Stimulated activated CD8-positive, alpha-beta memory T cell treated with anti-CD3 and anti-CD28 coated beads, Interleukin-4, amount 100 ng/mL, for 1 hour (primary cell): Measurements from ENCODE around the gene MAD2L1BP.
A peak's percentile ranks its signal among the peaks of the same experiment; 100 is the strongest.

ENCODE experiments used
- DNase-seq, 2 donors: peaks; one replicate each; pipeline ENCODE4 v3.0.0-alpha.2; 2020; ENCODE audit warnings: low read depth in 2 of 2, low spot score in 1 of 2

Gene MAD2L1BP

DNA sequence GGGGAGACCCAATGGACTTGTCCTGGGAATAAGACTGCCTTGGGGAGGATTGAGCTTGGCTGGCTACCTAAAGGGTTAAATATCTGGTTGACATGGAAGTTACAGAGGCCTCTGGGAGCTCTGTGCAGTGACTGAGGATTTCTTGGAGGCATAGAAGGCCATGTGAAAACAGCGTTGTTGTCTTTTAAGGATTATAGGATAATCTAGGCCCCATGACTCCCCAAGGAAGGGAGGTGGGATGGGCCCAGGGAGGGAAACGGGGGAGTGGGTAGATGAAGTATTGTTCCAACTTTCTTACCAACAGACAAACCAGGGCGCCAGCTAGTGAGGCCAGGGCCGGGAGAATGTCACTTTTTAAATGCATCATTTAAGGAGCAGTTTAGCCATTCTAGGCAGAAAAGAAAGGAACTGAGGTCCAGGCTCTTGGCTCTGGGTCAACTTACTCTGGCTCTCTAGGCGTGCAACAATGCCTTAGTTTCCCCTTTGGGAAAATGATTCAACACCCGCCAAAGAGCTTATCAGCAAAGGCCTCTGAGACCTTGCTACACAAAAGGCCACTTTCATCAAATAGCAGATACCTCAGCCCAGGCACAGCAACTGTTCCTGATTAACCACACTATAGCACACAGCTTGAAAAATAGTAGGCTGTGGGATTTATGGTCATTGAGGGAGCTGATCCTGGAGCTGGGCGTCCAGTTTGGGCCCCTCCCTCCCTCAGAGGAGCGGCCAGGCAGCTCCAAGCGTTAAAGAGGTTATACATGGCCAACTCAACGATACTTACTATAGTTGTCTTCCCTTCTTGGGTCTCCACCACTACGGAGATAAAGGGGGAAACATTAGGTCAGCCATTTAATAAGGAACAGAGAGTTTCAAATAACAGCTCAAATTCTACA is 44.9 kb downstream of the MAD2L1BP start:
- no peak for DNase-seq

DNA sequence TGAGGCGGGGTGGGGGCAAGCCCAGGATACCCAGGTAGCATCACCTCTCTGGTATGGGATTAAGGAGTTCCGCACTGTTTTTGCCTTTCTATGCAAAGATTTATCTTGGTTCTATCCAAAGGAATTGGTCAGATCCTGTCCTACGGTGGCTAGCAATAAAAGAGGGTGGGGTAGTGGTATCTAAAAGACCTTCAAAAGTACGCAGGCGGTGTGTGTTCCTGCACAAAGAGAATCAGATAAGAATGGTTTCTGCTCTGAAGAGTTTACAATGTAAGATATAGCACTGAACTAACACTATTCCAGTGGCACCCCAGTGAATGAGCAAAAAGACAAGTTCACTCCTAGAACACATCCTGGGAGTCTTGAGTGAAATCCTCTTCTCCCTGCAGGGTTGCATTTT is 45.7 kb downstream of the MAD2L1BP start:
- DNase-seq = no peak

DNA sequence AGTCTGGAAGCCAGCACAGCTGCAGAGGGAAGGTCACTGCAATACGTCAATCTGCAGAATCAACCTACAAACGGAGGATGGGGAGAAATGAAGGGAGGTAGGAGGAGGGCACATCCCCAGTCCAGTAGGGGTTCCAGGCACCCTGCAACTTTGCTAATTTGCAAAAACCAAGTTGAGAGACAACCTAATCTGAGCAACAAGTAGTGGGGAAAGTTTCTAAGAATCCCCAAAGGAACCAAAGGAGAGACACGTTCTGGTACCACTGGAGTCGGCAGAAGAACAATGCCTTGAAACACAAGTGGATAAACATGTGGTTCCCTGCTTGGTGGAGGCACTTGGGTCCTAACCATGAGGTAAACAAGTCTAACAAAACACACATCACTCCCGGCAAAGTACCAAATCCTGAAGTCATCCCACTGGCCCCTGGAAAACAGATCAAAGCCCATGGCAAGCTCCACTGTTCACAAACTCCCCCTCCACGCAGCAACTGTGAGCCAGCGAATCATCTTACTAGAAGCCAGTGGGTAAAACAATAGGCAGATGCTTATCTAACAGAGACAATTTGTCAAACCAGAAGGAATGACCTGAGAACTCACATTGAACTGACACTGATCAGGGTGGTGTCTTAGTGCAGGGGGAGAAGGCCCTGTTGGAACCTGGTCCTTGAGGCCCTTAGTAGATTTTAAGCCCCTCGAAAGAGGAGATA is 47.2 kb downstream of the MAD2L1BP start:
- no peak for DNase-seq

DNA sequence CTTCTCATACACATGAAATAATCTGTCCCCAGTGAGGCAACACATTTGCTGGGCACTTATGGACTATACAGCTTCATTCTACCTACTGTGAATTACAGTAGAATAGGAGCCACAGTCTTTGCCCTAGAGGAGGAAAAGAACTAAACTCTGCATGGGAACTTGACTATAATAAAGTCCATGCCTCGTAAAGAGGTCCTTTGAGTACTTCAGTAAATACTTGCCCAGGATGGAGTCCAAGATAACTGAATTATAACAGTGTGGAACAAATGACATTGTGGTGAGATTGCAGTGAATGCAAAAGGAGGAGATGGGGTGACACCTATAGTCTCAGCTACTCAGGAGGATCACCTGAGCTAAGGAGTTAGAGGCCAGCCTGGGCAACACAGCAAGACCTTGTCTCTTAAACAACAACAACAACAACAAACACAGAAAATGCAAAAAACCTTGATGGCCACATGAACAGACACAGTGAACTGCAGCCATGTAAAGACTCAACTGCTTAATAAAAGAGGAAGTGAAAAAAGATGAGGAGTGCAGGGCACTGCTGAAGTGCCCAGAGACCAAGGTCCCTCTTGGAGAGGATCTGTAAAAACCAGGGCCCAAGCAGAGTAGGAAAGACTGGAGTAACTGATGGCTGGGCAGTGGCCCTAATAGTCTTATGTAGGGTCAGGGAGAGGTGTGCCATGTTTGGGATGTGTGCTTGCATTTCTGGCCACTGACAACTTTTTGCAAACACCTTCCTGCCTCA is 48.2 kb downstream of the MAD2L1BP start:
- no peak for DNase-seq

DNA sequence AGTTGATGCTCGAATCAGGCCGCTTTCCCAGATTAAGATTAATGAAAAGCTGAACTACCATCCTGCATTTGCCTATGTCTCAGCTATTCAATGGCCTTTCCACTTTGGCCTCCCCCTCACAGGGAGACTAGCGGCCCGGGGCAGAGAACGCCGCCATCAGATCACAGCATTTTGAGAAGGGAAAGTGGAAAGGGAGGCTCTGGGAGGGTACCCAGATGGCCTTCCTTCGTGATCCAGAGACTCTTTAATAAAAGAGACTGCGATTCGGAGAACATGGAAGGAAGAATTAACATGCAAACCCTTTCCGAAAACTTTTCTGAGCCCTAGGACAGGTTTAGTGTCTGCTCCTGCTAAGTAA is 51.4 kb downstream of the MAD2L1BP start:
- DNase-seq = no peak

DNA sequence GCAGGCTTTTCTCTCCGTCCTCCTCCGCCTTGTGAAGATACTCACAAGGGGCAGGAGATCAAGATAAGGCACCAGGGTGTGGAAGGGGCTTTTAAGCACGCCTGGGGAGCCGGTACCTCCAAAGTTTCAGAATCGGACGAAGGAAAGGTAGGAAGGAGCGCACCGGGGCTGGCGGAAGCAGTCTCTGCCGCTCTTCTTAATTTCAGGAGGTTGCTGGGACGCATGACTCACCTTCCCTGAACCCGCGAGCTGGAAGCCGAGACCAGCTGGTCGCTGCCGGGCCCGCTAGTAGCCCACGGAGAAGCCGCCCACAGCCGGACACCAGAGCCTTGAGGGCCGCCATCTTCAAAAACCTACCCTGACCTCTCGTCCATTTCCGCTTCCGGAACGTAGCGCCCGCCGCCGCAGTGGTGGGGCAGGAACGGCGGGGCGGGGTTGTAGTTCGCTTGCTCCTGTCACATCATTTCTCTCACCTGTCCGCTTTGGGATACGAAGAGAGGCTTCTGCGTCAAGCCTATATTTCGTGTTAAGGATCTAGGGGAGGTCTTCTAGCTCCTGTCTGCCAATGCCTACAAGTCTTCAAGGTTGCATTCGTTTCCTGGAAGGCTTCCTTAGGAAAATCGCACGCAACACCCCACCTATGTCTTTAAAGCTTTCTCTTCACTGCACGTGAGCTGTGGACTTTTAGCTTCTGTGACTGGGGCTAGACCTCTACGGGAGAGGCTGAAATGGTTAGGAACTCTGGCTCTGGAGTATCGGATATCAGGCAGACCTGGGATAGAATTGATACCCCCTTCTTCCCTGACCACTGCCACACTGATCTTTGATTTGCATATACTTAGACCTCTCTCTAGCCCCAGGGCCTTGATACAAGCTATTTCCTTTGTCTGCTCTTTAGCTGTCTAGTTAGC is 52.1 kb downstream of the MAD2L1BP start, which contains the start of gene MRPS18A:
MRPS18A (minus strand) TSS at position 355 of the 911 bp plus-strand sequence; CDS start at position 343, 12 bp downstream.
- peak; percentile 32 to 60 for DNase-seq

DNA sequence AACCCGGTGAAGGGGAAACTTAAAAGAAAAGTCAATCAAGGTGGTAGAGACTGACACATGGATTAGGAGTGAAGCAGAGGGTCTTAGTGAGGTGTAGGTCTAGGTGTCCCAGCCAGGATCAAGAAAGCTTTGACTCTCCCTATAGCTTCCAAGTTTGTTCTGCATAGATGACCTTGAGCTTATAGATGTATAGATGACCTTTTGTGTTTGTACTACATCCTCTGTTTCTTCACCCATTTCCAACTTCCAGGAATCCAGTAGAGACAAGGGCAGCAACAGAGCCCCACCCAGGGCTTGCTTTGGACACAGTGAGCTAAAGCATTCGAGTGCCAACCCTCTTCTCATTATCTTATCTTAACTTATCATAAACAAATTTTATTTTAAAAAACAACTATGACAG is 53.8 kb downstream of the MAD2L1BP start:
- DNase-seq = no peak
